Esophagus muscularis mucosa (tissue), 4 donors: ENCODE data around the gene AGAP1. TPM values are rescaled to one million over a fixed set of nuclear protein-coding genes. Genes with fewer than 3 reads are reported as not detected.

ENCODE experiments used
- DNase-seq: peaks from one replicate; pipeline ENCODE4 v3.0.0-alpha.2; 2017; ENCODE audit errors: extremely low spot score
- H3K27ac ChIP-seq, 4 donors: fragments of 200-600 bp; sonication (generic); replicated peaks in 1 of 4; 1 replicate in 3 of 4; 2 replicates in 1 of 4; pipeline ENCODE4 v1.5.1; 2016 to 2019; ENCODE audit warnings: mild to moderate bottlenecking in 1 of 4
- H3K27me3 ChIP-seq, 4 donors: fragments of 200-600 bp; sonication (generic); one replicate each; pipeline versions ENCODE4 v1.5.1 to v1.6.0; 2016 to 2019
- H3K36me3 ChIP-seq, 4 donors: fragments of 200-600 bp; sonication (generic); one replicate each; pipeline ENCODE4 v1.5.1; 2016 to 2019
- H3K4me1 ChIP-seq, 4 donors: fragments of 200-600 bp; sonication (generic); one replicate each; pipeline ENCODE4 v1.5.1; 2016 to 2019
- H3K4me3 ChIP-seq, 4 donors: fragments of 200-600 bp; sonication (generic); 1 replicate in 2 of 4; 2 replicates in 2 of 4; pipeline ENCODE4 v1.5.1; 2016 to 2019; ENCODE audit warnings: mild to moderate bottlenecking in 4 of 4, moderate library complexity in 1 of 4
- H3K9me3 ChIP-seq, 4 donors: fragments of 200-600 bp; sonication (generic); 1 replicate in 3 of 4; 2 replicates in 1 of 4; pipeline ENCODE4 v1.5.1; 2016 to 2019
- CTCF ChIP-seq, 3 experiments: fragments of 200-600 bp in 2 of 3; fragments of 450-650 bp in 1 of 3; sonication (generic) in 2 of 3; IDR thresholded peaks; one replicate each; pipeline ENCODE4 v1.5.1; 2017 to 2019; ENCODE audit warnings: antibody characterized with exemption in 3 of 3, mild to moderate bottlenecking in 2 of 3, moderate library complexity in 1 of 3
- EP300 ChIP-seq: sonication (generic); formaldehyde crosslinking; IDR thresholded peaks from one replicate; pipeline ENCODE4 v1.6.1; 2017; ENCODE audit warnings: antibody characterized with exemption
- POLR2A ChIP-seq: fragments of 450-650 bp; IDR thresholded peaks from one replicate; pipeline ENCODE4 v1.6.1; 2017; ENCODE audit warnings: antibody characterized with exemption, moderate library complexity, mild to moderate bottlenecking, low read depth
- POLR2AphosphoS5 ChIP-seq, 2 donors: sonication (generic); formaldehyde crosslinking; IDR thresholded peaks; one replicate each; pipeline ENCODE4 v1.6.1; 2017; ENCODE audit warnings: antibody characterized with exemption in 2 of 2
- WGBS: methylation state at CpG from one replicate; pipeline ENCODE4 v1.1.5; 2018; 5-methylcytosine and 5-hydroxymethylcytosine counted together
- intact Hi-C: fragments of 100-400 bp; cut with DNase I; formaldehyde crosslinking; loops from one replicate; pipeline ENCODE4 v1.15.1; 2023
- total RNA-seq, 4 donors: library from RNA; depleted of rRNA; stranded (reverse); fragments of >200 nt; gene quantifications; one replicate each; pipeline versions ENCODE4 v1.1.0 to v1.2.1, GENCODE V29; 2016

AGAP1 gene
- total RNA-seq, 4 donors from 2014 or later, result 37.9 to 62.4 (median 47.2) TPM

DNA sequence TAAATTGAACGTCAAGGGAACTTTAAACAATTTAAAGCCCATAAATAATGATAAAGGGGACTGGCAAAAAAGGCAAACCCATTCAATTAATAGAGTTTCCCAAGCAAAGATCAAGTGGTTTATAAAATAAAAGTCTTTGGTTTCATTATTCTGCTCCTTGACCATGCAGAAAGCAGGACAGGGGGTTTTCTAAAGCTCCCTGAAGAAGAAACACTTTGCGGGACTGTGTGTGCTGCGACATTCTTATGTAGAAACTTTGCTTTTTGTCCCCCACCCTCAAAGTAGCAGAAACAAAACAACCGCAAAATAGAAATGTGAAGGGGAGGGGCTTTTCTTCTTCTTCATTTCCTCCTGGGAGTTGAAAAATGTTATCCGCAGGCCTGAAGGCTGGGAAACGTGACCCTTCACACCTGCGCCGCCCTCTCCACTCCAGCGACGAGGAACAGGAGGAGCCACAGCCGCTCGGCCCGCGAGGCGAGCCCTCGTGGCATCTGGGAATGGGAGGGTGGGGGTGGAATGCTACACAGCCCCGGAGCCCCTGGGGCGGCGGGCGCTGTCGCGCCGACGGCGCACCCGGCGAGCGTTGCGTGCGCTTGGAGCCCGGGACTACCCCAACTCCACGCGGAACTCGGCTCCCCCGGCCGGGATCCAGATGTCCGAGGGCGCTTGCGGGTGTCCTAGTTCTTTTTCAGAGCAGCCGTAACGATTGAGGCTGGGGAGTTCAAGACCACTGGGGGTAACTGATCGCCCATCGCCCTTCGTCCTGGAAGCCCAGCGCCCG lies 678.6 kb downstream of the AGAP1 start:
- TF ChIP-seq CTCF (IDR thresholded peaks at IDR 0.05) (no peak), POLR2A (no peak), POLR2AphosphoS5 (IDR thresholded peaks at IDR 0.05) (no peak), EP300 (no peak)
- intact Hi-C loops, result no loop called here
- no peaks in the 10 kb centered on the region for H3K36me3 ChIP-seq

GRCh38 chr2:236173036-236173728 lies 679.3 kb downstream of the AGAP1 start:
- no peak for TF ChIP-seq CTCF (IDR thresholded peaks at IDR 0.05)
- no peak for TF ChIP-seq POLR2AphosphoS5 (IDR thresholded peaks at IDR 0.05)
- no peak for TF ChIP-seq EP300
- no peak for TF ChIP-seq POLR2A
- intact Hi-C loops, result no loop called here
- Histone ChIP-seq H3K27ac (no peak overlapping the region), H3K4me3 (no peak overlapping the region), H3K36me3 (no peaks in the 10 kb centered on the region), H3K4me1 (peaks cover 24 to 61% (median 48%) of the 10 kb centered on the region in 4 donors), H3K27me3 (peaks cover 6 to 100% (median 94%) of the 10 kb centered on the region in 4 donors), H3K9me3 (no peaks in the 10 kb centered on the region)
- DNase-seq, result no peak
- WGBS, result 17% methylated on average over 3 of the region's 62 CpGs

More for the DNA sequence above, 678.6 kb downstream of the AGAP1 start:
- 11% methylated on average over 10 of the region's 46 CpGs for WGBS
- Histone ChIP-seq H3K9me3 (no peaks in the 10 kb centered on the region), H3K4me1 (peaks cover 19 to 61% (median 48%) of the 10 kb centered on the region in 4 donors), H3K27ac (no peak overlapping the region), H3K27me3 (peaks cover 8 to 100% (median 93%) of the 10 kb centered on the region in 4 donors), H3K4me3 (no peak overlapping the region)
- DNase-seq, result no peak

DNA sequence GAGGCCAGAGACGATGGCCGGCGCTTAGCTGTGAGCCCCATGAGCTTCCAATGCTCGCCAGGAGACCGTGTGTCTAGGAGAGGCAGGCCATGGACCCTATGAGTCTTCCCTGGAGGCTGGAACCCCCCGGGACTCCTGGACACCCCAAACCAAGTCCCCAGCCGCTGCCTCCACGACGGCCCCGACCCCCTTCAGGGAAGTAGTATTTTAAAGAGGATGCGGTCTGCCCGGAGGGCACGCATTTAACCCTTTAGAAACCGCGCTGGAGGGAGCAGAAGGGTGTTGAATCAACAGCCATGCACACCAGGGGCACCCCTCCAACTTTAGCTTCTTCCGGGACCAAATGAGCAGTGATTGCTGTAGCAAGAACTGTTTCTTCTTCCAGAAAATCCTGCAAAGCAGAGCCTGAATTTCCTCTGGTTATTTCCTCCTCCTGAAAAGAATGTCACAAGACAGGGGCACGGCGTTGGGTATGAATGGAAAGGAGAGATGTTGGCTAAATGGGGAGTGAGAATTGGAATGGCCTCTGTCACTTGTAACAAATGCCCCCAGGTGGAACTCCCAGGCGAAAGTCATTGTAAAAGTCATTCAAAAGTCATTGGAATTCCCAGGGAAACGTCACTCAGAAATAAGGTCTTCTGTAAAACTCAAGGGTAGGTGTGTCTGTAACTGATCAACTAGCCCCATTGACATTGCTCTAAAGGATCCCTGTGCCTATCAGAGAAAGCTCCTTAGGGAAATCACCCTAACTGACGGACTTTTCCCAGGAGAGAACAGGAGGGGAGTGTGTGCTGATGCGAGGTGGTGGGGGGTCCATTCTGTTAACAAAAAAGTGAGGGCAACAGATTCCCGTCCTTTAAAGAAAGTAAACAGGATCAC lies 680.1 kb downstream of the AGAP1 start:
- no peaks in the 10 kb centered on the region for H3K9me3 ChIP-seq
- no peak overlapping the region for H3K4me3 ChIP-seq
- no peak for DNase-seq
- intact Hi-C loops, result no loop called here
- H3K27ac ChIP-seq, result no peak overlapping the region
- H3K36me3 ChIP-seq, result no peaks in the 10 kb centered on the region
- peaks cover 0 to 100% (median 94%) of the 10 kb centered on the region in 4 donors for H3K27me3 ChIP-seq
- peaks cover 24 to 61% (median 48%) of the 10 kb centered on the region in 4 donors for H3K4me1 ChIP-seq
- 18% methylated on average over 23 of the region's 23 CpGs for WGBS
- TF ChIP-seq CTCF (IDR thresholded peaks at IDR 0.05) (no peak), POLR2AphosphoS5 (IDR thresholded peaks at IDR 0.05) (no peak), POLR2A (no peak), EP300 (no peak)

GRCh38 chr2:236175548-236176150 lies 681.8 kb downstream of the AGAP1 start:
- WGBS, result 70% methylated on average over 6 of the region's 6 CpGs
- H3K9me3 ChIP-seq, result no peaks in the 10 kb centered on the region
- TF ChIP-seq EP300 (no peak), CTCF (IDR thresholded peaks at IDR 0.05) (no peak), POLR2AphosphoS5 (IDR thresholded peaks at IDR 0.05) (no peak), POLR2A (no peak)
- no peak overlapping the region for H3K4me3 ChIP-seq
- DNase-seq, result no peak
- H3K27me3 ChIP-seq, result peaks cover 3 to 100% (median 94%) of the 10 kb centered on the region in 4 donors
- intact Hi-C loops, result loop anchor here (5.0 kb wide), 1 partner anchor 393 kb away; no protein-coding TSS in a partner anchor
- no peak overlapping the region for H3K27ac ChIP-seq
- H3K4me1 ChIP-seq, result peaks cover 29 to 59% (median 52%) of the 10 kb centered on the region in 4 donors
- no peaks in the 10 kb centered on the region for H3K36me3 ChIP-seq
